Left cardiac atrium (tissue), 4 donors: Measurements from ENCODE around the gene CTSD. TPM values are rescaled to one million over a fixed set of nuclear protein-coding genes. Genes with fewer than 3 reads are reported as not detected.
A peak's percentile ranks its signal among the peaks of the same experiment; 100 is the strongest.

Experiments
- ATAC-seq, 2 donors: fragments of 200-7000 bp; cut with Tn5 transposase; one replicate each; pipeline ENCODE4 v1.9.1; 2020; ENCODE audit warnings: mild to moderate bottlenecking in 2 of 2, moderate library complexity in 2 of 2
- DNase-seq: peaks from one replicate; pipeline ENCODE4 v3.0.0-alpha.2; 2020
- intact Hi-C, 2 donors: fragments of 100-400 bp; cut with DNase I; formaldehyde crosslinking; loops; one replicate each; pipeline versions ENCODE4 v1.14.1 to v1.15.1; 2022 to 2023
- total RNA-seq, 2 donors: library from RNA; stranded (reverse); fragmentation: NEBNext Ultra II Directional; extraction: Animal tissue kit (Norgen Biotek cat#: 25700); gene quantifications; one replicate each; pipeline ENCODE4 v1.2.1, GENCODE V29; 2021
- donor health status: DM: no; HTN: yes; CAD: no.
- donor health status: DM: no; HTN: yes; CAD: no; lungs with severe emphysema.
- donor health status: DM: yes; HTN: yes; CAD: no.
- donor health status: Dilated cardiomyopathy.

CTSD gene
- total RNA-seq, 2 donors from 2014 or later: 635 to 667 TPM

DNA sequence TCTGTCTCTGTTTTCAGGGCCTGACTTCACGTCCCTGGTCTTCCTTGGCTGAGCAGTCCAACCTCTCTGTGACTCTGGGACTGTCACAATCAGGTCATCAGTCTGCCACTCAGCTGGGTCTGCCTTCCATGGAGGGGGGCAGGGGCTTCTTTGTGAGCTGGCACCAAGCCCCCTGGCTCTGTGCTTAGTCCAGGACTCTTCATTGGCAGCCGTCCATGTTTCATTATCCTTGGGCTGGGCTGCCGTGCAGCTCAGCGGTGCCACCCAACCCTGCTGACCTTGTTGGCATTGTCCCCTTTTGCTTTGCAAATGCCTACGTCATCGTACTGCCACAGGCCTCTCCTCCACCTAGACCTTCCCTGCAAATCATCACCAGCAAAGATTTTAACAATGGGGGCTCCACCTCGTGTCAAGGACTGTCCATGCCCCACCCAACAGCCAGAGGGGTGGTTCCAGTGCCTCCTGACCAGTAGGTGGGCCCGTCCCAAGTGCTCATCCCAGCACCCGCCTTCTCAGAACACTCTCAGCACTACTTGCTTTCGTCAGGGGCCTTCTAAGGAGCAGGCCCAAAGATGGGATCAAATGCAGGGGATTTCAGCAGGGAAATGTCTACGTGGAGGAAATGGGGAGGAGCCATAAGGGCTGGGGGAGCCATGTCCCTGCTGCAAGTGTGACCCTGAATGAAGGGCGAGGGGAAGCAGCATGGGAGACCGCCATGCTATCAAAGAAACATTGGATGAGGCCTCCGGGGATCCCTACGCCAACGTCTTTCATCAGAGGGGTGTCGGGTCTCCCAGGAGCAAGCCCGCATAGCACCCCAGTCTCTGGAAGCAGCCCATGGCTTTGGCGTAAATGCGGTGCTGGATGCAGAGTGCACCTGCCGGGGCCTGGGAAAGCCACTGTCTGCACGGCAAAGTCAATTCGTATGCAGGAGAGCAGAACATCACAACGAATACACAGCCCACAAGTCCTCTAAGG, 48.5 kb downstream of the CTSD start:
- DNase-seq: no peak
- peak; percentile 70 to 84 for ATAC-seq

DNA sequence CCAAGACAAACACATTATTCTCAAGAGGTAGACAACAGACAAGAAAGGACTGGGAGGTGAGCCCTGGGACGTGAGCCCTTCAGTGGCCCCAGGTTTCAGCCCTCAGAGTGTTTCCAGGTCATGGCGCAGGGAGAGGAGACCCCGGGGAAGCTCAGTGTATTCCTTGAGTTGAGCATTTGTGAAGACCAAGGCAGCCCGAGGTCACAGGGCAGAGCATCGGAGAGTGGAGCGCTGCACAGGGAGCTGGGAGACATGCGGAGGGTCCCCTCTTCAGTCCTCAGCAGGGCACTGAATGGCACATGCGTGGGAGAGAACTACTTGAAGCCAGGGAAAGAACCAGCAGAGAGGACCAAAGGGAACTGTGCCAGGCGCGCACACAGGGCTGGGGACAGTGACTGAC, 55.0 kb downstream of the CTSD start:
- intact Hi-C loops: no loop called here
- ATAC-seq (no peak), DNase-seq (no peak)

More for the DNA sequence above, 48.5 kb downstream of the CTSD start:
- intact Hi-C loops: no loop called here

DNA sequence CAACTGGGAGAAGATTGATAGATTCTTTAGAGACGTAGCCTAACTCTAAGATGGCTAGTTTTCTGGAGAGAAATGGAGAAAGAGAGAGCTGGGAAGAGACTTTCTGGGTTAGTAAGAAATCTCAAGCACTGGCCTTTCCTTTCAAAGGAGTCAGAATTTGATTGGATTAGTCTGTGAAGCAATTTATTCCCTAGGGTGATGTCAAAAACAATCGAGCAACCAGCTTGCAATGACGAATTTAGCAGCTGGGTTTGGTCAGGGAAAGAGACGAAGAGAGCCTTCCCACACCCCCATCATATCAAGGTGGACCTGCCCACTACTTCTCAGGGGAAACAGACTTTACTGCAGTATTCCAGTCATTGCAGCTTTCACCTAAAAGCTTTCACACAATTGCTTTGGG, 56.0 kb downstream of the CTSD start:
- no peak for ATAC-seq
- DNase-seq: no peak
- intact Hi-C loops: no loop called here

DNA sequence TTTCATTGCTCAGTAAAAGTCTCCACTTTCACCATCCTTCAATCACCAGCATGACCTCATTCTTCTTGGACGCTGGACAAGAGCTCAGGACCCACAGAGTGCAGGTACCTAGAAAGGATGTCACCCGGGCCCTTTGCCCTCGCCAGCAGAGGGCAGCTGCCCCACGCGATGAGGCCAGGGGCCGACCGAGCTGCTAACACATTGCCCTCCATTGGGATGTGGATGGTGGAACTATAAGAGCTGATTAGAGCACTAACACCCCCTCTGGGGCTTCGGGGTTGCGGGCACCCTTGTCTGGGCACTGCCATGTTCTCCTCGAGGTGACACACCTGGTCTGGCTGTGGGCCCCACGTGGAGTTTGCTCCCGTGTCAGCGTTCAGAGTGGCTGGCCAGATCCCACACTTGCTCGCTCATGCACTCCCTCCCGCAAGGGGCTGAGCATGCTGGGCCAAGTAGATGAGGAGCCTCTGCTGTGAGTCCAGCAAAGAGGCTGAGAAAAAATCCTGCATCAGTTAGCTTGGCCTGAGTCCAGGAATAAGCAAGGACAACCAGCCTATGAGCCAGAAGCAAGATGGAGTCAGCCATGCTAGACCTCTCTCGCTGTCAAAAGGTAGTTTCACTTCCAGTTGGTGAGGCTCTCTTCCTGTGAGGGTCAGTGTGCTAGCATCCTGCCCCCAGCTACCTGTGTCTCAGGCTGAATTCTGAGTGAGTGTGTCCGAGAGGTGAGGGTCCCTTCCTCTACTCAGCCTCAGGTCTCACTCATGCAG, 56.9 kb downstream of the CTSD start:
- peak in 1 of 2 donors; percentile 38 for ATAC-seq
- intact Hi-C loops: no loop called here
- no peak for DNase-seq

DNA sequence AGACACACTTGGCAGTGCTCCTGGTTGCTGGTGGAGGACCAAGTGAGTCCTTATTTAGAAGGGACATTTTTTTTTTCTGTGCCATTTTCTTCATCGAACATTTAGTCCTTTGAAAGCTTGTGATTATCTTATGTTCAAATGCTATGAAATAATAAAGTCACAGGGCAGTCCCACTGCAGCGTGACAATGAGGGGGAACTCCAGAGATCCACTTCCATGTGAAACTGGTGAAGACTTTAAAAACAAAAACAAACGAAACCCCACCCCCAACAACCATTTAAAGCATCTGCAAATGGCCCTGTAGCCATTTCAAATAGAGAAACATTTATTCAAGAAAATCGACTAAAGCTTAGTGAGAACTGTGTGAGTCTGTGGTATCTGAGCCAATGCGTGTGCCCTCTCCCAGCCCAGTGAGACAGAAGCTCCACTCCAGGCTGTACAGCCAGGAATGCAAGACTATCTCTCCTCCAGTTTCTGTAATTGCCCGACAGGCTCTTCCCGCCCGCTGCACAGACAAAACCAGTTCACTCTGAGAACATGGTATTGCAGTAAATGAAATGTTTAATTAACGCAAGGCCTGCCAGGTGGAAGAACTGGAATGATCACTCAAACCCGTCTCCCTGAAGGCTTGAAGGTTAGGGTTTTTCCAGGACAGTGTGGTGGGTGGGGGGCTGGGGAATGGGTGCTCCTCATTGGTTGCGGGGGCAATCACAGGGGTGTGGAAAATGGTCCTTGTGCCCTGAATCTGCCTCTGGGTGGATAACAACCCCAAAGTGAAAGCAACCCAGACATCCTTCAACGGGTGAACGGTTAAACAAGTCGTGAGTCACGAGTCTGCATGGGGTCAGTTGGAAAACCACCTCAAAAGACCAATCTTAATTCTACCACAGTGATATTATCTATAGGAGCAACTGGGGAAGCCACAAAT, 58.3 kb downstream of the CTSD start:
- intact Hi-C loops: no loop called here
- DNase-seq (no peak), ATAC-seq (no peak)

DNA sequence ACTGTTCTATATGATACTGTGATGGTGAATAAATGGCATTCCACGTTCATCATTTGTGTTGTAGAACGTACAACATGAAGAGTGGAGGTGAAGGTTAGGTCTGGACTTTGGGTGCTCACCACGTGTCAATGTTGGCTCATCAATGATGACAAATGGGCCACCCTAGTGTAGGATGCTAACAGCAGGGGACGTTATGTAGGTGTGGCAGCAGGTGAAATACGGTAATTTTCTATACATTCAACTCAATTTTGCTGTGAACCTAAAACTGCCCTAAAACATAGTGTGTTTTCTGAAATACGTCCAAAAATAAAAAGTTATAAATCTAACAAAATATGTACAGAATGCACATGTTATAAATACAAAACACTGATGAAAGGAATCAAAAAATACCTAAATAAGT, 60.6 kb downstream of the CTSD start:
- DNase-seq: no peak
- no peak for ATAC-seq
- intact Hi-C loops: no loop called here

Other genes starting within 250 kb of the CTSD start
- gene DUSP8, start 191.7 kb downstream of the CTSD start, total RNA-seq: 10 to 100 TPM in 1 of 2 donors, 1 to 10 TPM in 1; 9.0 to 21.7 TPM
- not detected for gene KRTAP5-1, start 178.6 kb downstream of the CTSD start, total RNA-seq
- not detected for gene KRTAP5-2, start 165.6 kb downstream of the CTSD start, total RNA-seq
- not detected for gene KRTAP5-3, start 155.5 kb downstream of the CTSD start, total RNA-seq
- gene KRTAP5-4, start 141.8 kb downstream of the CTSD start, total RNA-seq: not detected
- not detected for gene KRTAP5-5, start 134.2 kb downstream of the CTSD start, total RNA-seq
- not detected for gene KRTAP5-6, start 66.7 kb downstream of the CTSD start, total RNA-seq
- gene IFITM10, start 13.3 kb downstream of the CTSD start, total RNA-seq: under 1 TPM; 0.27 to 0.76 TPM
- gene SYT8, start 71.1 kb upstream of the CTSD start, total RNA-seq: not detected
- gene TNNI2, start 75.1 kb upstream of the CTSD start, total RNA-seq: under 1 TPM; 0.35 to 0.52 TPM
- 10 to 100 TPM; 24.9 to 31.2 TPM for gene LSP1, start 89.2 kb upstream of the CTSD start, total RNA-seq
- gene PRR33, start 128.0 kb upstream of the CTSD start, total RNA-seq: under 1 TPM; 0.10 to 0.50 TPM
- gene TNNT3, start 155.8 kb upstream of the CTSD start, total RNA-seq: 10 to 100 TPM; 11.7 to 28.5 TPM
- gene MRPL23, start 183.4 kb upstream of the CTSD start, total RNA-seq: 10 to 100 TPM; 42.8 to 77.1 TPM
- gene H19, start 233.9 kb upstream of the CTSD start, total RNA-seq: 100 to 1,000 TPM; 390 to 610 TPM